GM10266 (cell line): ENCODE results near the gene PLTP.
"Not testable (repeated sequence)": the region's sequence is repeated elsewhere in the genome, so short reads cannot be mapped to it uniquely, and the experiment has no call there.

Experiments used
- DNase-seq: peaks from one replicate; pipeline ENCODE4 v3.0.0; 2012; ENCODE audit errors: extremely low spot score
- CTCF ChIP-seq: IDR thresholded peaks from 2 replicates; pipeline ENCODE4 v1.5.1; 2012; ENCODE audit warnings: mild to moderate bottlenecking, low read depth; ENCODE audit not compliant: control insufficient read depth, insufficient read depth; ENCODE audit errors: missing control alignments

Gene PLTP

GRCh38 chr20:45907219-45907948 lies 4.6 kb downstream of the PLTP start:
- TF ChIP-seq CTCF = no peak
- DNase-seq = no peak

- no peak for DNase-seq
- no peak for TF ChIP-seq CTCF
Measured at GRCh38 chr20:45905505-45906079, 6.4 kb downstream of the PLTP start.

GRCh38 chr20:45904583-45905504 lies 7.1 kb downstream of the PLTP start:
- no peak for TF ChIP-seq CTCF
- no peak for DNase-seq

GRCh38 chr20:45902199-45902701 lies 9.7 kb downstream of the PLTP start:
- no peak for DNase-seq
- no peak for TF ChIP-seq CTCF

GRCh38 chr20:45901332-45901731 lies 10.6 kb downstream of the PLTP start:
- DNase-seq = not testable (repeated sequence)

- TF ChIP-seq CTCF = no peak
- DNase-seq = no peak
Measured at GRCh38 chr20:45899046-45899835, 12.7 kb downstream of the PLTP start.

GRCh38 chr20:45898285-45898684 lies 13.7 kb downstream of the PLTP start:
- no peak for TF ChIP-seq CTCF
- no peak for DNase-seq
